ENCODE measurements around the gene KLHL10. TPM values are rescaled to one million over a fixed set of nuclear protein-coding genes. Genes with fewer than 3 reads are reported as not detected.
A peak's percentile ranks its signal among the peaks of the same experiment; 100 is the strongest.

Gene KLHL10
- total RNA-seq, result 0.29 TPM

DNA sequence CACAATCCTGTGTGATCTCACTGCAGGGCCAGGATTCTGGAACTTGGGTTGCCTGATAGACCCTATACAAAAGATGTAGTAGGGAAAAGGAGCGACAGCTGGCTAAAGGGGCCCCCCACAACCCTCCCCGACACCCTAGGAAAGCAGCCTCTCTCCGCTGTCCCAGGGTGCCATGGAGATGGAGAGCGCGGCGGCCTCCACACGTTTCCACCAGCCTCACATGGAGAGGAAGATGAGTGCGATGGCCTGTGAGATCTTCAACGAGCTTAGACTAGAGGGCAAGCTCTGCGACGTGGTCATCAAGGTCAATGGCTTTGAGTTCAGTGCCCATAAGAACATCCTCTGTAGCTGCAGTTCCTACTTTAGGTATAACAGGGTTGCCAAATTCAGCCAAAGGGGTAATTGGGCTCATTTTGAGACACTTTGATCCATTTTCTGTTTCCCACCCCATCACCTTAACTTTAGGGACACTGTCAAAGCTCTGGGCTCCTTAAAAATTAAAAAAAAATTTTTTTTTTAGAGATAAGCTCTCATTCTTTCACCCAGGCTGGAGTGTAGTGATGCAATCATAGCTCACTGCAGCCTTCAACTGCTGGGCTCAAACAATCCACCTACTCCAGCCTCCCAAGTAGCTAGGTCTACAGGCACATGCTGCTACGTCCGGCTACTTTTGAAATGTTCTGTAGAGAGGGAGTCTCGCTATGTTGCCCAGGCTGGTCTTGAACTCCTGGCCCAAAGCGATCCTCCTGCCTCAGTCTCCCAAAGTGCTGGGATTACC, at the start of gene KLHL10:
KLHL10 (plus strand) TSS at position 65 of the 778 bp plus-strand sequence; CDS start at position 173, 108 bp downstream.
- no peak for DNase-seq (ENCODE audit: low spot score)

DNA sequence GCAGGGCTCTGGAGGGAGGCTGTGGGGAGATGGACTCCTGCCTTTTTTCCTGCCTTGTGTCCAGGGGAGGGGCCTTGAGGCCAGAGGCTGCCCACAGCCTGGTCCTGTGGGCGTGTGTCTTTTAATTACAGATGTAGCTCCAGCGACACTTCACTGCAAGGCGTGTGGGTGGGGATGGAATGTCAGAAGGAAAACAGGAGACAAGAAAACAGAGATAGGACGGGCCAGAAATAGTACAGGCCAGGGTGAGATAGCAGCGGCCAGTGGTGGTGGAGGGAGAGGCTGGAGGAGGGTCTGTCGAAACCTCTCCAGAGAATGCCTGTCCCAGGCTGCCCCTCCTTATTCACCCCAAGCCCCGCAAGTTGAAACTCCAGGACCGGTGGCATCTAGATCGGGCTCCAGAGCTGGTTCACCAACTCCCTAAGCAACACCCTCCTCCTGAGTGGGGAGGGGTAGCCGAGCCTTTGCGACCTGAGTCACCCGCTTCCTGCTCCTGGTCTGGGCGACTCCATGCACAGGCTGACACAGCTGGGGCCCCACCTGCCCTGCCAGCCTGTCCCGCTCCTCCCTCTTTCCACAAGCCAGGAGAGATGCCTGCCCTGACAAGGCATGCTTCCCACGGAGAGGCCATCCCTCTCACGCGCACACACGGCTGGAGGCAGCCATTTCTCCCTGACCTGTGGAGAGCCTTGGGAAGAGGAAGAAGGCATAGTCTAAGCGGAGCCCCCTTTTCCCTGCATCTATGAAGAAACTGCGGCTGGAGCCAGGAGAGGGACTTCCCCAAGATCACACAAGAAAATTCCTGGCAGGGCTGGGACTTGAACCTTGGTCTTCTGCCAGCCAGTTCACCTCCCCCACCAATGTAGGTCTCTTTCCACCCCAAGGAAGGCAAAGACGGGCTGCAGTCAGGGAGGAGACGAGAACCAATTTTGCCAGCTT, 44.5 kb upstream of the KLHL10 start:
- peak; percentile 68 for DNase-seq (ENCODE audit: low spot score)

DNA sequence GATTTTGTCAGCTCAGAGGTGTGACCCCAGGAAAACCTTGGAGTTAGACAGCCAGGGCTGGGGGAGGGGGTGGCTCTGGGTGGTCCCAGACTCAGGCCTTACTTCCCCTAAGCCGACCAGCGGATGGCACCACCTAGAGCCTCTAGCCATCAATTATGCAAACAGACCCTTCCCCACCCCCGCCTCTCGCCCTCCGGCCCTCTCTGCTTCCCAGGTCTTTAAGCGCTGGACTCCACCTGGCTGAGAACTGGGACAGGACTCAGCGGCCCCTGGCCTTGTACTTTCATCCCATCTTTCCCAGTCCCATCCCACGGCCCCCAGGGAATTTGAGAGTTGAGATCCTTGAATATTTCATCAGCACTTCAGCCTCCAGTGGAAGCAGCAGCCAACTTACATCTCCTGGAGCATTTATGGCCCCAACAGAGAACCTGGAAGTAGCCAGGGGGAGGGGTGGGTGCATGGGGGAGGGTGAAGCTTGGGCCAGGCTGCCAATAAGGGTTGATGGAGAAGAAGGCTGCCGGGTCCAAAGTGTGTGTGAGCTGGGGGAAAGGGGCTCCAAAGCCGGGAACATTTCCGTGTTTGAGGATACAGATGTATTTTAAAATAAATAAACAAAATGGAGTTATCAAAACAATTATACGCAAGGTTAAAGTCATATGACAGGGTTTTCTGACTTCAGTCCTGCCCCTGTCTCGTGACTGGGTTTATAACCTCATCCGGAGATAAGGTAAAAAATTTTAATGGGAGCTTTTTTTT, 43.7 kb upstream of the KLHL10 start:
- no peak for DNase-seq (ENCODE audit: low spot score)

DNA sequence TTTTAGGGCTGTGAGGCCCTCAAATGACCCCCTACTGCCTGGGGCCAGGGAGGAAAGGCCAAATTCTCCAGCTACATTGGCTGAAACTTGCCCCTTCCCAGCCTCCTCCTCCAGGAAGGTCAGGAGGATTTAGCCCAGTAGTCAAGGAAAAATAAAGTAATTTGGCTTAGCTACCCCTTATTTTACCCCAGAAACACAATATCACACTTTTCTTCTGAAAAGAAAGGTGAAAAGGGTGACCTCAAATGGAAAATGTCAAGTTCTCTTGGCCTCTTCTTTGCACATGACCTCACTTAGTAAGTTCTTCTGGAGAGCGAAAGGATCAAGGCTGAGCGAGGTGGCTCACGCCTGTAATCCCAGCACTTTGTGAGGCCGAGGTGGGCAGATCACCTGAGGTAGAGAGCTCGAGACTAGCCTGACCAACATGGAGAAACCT, 43.1 kb upstream of the KLHL10 start:
- no peak for DNase-seq (ENCODE audit: low spot score)

DNA sequence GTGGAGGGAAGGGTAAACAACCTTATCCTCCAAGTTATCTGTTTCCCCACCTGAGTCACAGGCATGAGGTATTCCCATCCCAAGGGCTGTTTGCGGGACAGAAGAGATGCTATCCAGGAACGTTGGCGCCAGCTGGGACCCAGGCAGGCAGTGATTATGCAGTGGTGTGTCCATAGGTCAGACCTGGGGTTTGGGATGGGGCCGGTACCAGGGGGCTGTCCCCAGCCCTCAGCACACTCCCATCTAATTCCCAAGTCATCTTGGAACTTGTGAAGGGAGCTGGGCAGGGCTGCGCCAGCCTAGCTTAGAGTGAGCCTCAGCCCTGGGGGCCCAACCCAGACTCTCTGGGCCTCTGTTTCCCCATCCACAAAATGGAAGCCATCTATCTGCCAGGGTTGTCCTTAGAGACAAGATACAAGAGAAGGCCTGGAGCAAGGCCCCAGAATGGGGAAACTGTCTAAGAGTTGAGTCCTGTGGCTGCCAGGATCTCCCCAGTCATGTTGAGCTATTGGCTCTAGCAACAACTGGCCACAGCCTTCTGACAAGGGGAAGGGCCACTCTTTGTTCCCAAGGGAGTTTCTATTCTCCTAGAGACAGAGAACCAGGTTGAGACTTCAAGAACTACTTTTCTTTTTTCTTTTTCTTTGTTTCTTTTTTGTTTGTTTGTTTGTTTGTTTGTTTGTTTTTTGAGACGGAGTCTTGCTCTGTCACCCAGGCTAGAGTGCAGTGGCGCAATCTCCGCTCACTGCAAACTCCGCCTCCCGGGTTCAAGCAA, 41.3 kb upstream of the KLHL10 start:
- DNase-seq (ENCODE audit: low spot score), result no peak

DNA sequence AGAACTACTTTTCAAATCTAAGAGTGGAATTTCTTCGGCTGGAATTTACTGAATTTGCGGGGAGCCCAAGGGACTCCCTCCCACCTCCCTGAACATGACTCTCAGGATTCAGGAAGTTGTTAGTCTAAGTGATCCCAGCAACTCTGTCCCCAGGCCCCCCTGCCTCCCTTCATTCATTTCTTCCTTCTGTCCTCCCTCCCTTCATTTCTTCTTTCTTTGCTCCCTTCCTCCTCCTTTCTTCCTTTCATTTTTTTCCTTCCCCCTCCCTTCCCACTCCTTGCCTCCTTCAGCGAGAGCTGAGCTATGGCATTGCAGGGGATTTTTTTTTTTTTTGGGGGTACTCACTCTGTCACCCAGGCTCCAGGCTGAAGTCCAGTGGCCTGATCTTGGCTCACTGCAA, 40.2 kb upstream of the KLHL10 start:
- DNase-seq (ENCODE audit: low spot score), result no peak

DNA sequence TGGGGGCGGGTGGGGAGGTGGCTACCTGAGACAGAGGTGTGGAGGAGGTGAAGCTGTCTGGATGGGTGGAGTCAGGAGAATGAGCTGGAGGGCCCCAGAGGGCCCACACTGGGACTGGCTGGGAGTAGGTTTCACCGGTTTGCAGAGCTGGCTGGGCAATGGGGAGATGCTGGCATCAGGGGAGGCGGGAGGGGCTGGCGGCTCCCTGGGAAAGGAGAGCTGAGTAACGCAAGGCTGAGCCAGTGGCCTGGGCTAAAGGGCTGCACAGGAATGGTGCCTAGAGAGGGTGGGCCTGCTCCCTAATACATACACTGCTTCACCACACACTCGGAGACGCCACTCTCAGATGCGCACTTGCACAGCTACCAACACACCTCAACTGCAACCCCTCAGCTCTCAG, 38.3 kb upstream of the KLHL10 start:
- DNase-seq (ENCODE audit: low spot score), result no peak

DNA sequence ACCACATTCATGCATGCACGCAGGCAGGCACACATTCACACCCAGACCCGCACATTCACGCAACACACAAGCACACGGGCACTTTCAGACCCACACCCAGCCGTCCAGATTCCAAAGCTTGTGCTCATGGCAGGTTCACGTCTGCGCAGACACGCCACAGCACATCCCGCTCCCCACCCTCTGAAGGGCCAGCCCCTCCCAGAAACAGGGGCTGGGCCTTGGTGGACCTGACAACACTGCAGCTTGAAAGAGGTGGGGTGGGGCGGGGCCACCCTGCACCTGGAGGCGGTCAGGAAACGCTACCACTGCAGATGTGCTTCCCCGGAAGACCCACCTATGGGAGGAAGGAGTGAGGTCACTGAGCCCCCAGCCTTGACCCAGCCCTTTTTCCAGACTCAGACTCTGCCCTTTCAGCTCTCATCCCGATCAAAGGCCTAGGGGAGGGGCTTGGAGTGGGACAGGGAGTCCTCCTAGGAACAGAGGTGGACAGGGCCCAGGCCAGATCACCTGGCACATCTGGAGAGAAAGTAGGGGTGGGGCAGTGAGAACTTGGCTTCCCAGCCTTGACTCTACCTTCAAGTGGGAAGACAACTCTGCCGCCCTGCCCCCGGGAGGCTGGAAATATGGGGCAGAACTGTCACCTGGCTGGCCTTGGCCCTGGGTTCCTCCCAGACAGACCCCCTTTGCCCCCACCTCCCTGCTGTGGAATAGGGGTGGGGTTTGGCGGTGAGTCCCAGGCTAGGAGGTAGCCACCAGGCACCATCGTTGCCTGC, 36.8 kb upstream of the KLHL10 start:
- DNase-seq (ENCODE audit: low spot score), result peak; percentile 65

DNA sequence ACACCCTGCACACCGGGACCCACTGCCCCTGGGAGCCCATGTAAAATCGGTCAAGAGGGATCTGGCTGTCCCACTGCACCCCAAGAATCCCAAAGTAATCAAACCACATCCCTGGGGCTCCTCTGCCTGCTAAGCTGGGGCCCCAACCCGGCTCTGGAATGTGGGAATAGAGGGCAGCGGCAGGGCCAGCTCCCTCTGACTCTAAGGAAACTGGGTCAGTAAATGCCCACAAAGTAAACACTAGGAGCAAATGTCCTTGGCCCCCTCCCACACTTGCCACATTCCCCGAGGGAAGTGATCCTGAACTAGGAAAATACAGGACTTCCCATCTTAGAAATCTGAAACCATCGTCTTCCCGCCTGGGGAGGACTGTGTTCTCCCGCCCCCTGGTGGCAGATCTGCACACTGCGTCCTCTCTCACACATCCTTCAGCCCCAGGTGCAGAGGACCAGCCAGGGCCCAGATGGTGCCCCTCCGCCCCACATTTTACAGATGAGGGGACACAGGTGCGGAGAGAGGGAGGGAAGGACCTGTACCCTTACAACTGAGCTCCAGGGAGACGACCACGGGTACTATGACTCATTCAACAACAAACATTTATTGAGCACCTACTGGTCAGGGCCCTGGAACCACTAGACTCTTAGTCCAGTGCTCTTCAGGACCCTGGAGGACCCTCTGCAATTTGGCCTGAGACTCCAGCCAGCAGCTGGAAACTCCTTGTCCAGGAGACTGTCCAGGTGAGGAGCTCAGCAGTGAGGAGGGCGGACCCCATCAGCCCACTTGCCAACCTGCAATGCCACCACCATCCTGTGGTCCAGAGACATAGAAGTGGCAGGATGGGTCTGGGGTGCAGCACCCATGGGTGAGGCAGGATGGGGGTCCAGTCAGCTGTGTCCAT, 36.0 kb upstream of the KLHL10 start:
- peak; percentile 81 for DNase-seq (ENCODE audit: low spot score)

DNA sequence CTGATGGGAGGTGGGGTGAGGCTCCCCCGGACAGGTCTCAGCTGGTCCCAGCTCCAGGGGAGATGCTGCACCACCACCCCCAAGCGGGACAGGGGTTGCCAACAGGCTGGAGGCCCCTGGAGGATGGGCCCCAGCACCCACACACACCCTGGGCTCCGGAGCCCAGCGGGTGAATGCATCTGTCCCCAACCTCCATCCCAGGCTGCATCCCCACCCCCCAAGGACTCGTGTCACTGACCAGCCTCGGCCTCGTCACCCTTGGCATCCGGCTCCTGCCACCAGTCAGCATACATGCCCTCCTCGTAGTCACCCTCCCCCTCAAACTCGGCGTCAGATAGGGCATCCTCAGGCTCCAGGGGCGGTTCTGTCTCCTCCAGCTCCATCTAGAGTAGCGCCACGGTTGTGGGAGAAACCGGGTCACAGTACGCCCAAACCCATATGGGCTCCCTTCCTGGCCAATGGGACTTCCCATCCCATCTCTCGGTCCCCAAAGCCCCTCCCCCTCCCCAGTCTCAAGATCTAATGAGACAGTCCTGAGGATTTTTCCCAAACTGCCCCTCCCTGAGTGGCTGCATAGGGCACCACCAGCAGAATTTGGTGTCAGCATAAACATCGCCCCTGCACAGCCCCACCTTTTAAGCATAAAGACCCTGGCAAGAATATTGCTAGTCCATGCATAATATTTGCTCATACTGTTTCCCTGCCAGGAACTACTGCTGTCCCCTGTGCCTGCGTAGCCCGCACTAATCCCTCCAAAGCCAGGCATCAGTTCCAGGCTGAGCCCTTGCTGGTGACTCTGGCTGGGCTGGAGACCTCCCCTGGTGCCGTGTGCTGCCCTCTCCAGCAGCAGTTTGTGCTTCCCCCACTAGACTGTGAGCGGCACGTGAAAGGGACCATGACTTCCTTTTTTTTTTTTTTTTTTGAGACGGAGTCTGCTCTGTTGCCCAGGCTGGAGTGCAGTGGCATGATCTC, 34.3 kb upstream of the KLHL10 start:
- DNase-seq (ENCODE audit: low spot score), result no peak

DNA sequence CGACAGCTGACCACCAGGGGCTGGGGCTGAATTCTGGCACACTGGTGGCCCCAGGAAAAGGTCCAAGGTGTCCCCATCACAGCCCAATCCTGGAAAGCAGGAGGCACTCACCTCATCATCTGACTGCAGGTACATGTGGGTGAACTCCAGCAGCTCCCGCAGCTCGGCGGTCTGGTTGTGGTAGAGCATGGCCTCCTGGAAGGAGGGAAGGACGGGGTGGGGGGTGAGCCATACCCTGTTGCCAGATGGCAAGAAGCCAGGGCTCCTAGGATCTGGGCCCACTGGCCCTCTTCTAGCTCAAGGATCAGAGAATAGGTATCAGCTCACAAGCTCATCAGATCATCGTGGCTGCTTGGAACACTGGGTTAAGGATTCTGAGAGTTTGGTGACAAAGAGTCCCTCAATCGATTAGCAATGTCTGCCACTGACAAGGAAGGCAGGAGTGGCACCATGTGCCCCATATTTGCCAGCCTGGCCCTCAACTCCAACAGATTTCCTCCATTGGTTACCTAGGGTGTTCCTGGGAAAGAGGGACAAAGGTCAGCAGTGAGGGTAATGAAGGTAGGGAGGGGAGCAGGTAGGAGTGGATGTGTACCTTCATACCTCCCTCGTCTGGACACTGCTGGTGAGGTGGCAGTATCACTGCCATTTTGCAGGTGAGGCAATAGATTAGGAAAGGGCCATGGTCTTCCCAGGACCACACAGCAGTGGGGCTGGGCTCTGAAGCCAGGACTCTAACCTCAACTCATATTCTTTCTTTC, 30.8 kb upstream of the KLHL10 start:
- DNase-seq (ENCODE audit: low spot score), result peak; percentile 29

DNA sequence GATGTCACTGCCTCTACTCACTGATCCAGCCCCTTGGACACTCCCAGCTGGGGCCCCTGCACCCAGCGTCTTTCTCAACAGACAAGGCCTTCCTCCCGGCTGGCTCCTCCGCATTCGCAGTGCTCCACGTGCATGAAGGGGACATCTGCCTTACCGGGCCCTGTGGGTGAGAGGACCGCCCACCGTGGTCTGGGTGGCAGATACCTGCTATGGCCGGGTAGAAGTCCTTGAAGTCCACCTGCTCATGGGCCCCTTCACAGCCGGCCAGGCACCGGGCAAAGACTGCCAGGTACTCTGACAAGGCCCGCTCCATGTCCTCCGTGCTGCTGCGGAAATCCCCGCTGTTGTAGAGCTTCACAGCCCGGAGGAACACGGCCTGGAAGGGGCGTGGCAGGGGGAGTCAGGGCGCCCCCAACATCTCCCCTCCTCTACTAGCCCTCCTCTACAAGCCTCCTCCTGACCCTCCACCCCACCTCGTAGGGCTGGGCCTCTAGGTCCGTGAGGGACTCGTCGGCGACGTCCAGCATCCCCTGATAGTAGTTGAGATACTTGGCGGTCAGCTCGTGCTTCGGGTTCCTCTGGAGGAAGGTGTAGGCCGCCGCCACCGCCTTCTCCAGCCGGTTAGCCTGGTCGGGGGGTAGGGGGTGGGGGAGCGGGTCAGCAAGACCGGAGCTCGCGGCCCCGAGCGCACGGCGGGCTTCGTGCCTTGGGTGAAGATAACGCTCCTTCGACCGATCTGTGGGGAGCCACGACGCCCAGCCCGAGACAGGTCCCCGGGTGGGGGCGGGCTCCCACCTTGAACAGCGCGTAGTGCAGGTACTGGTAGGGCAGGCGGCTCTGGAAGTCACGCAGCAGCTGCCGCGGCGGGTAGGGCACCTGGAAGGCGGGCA, 26.7 kb upstream of the KLHL10 start:
- no peak for DNase-seq (ENCODE audit: low spot score)

DNA sequence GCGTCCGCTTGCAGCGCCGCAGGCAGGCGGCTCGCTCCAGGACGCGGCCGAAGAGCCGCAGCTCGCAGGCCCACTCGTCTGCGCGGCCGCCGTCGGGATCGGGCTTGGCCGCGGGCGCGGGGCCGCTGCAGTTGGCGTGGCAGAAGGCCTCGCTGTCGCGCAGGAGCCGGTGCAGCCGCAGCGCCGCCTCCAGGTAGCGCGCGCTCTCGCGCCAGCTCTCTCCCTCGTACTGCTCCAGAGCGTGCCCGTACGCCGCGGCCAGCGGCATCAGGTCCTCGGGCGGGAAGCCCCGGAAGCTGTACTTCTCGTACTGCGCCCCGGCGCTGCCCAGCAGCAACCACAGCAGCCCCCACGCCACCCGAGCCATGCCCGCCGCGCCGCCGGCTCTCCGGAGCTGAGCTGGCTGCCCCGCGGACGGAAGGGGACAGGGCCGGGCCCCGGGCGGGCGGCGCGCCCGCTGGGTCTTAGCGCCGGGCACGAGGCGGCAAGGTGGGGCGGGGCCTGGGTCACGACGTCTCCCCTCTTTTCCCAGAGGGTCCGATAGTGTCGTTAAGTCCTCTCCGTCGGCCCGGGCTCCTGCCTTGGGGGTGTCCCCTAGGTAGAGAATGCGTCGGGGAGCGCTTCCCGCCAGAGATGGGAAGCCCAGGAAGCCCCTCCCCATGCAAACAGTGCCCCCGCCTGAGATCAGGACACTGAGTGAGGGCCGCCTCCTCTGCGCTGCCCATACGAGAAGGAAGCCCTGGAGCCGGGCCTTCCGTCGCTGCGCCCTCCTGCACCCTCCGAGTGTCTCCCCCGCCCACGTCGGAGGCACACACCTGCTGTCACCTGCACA, 25.9 kb upstream of the KLHL10 start, which contains the start of gene P3H4:
P3H4 (minus strand) TSS at position 401 of the 832 bp plus-strand sequence; CDS start at position 367, 34 bp downstream.
- DNase-seq (ENCODE audit: low spot score), result peak; percentile 77

DNA sequence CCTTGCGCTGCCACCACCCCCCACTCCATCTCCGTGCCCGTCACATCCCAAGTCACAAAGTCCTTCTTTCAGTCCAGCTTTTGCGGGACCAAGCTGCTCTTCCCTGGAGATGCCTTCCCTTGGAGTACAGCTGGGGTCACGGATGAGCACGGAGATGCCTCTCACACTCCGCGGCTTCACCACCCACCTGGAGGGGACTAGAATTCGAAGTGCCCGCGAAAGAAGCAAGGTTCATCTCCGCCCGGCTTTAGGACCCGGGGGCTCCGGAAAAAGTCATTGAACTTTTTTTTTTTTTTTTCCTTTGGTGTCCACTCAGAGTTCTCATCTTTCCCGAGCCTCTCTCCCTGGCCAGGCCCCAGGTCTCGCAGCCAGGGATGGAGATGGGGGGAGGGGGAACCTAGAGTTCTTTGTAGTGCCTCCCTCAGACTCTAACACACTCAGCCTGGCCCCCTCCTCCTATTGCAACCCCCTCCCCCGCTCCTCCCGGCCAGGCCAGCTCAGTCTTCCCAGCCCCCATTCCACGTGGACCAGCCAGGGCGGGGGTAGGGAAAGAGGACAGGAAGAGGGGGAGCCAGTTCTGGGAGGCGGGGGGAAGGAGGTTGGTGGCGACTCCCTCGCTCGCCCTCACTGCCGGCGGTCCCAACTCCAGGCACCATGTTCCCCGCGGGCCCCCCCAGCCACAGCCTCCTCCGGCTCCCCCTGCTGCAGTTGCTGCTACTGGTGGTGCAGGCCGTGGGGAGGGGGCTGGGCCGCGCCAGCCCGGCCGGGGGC, 25.1 kb upstream of the KLHL10 start, which contains the start of gene FKBP10:
FKBP10 (plus strand) TSS at position 624 of the 771 bp plus-strand sequence; CDS start at position 655, 31 bp downstream.
- DNase-seq (ENCODE audit: low spot score), result peak; percentile 55

Measured in mucosa of gallbladder (tissue), 1 donor.